NCI-H1930 (cell line): Measurements from ENCODE around the gene NRIP2.
"Not testable (repeated sequence)": the region's sequence is repeated elsewhere in the genome, so short reads cannot be mapped to it uniquely, and the experiment has no call there.

Experiments
- DNase-seq, 2 experiments: peaks; one replicate each; lab custom pipeline; 2025; lab: John Stamatoyannopoulos, UW

Gene NRIP2

GRCh38 chr12:2834581-2835491 is at the start of gene NRIP2:
TSS of gene NRIP2 (minus strand) at chr12:2835035. CDS start at chr12:2834983, 52 bp downstream.
- no peak for DNase-seq

- no peak for DNase-seq
Measured at GRCh38 chr12:2879853-2880252, 45.0 kb upstream of the NRIP2 start.

GRCh38 chr12:2877953-2878732 is 43.3 kb upstream of the NRIP2 start:
- no peak for DNase-seq

GRCh38 chr12:2877047-2877952 is 42.5 kb upstream of the NRIP2 start, which contains the start of the genes FOXM1 and RHNO1:
TSS of gene FOXM1 (minus strand) at chr12:2877174. CDS start at chr12:2874478, 2,696 bp downstream.
TSS of gene RHNO1 (plus strand) at chr12:2877223. CDS start at chr12:2885367, 8,144 bp downstream.
- DNase-seq = peak; percentile 75 to 91

- DNase-seq = no peak
Measured at GRCh38 chr12:2876431-2877046, 41.7 kb upstream of the NRIP2 start.

- DNase-seq = not testable (repeated sequence)
Measured at GRCh38 chr12:2868986-2869632, 34.3 kb upstream of the NRIP2 start.

GRCh38 chr12:2864198-2864597 is 29.4 kb upstream of the NRIP2 start:
- no peak for DNase-seq

GRCh38 chr12:2863402-2863801 is 28.6 kb upstream of the NRIP2 start:
- not testable (repeated sequence) for DNase-seq

GRCh38 chr12:2862876-2863275 is 28.0 kb upstream of the NRIP2 start:
- no peak for DNase-seq

GRCh38 chr12:2860170-2860569 is 25.3 kb upstream of the NRIP2 start:
- DNase-seq = no peak

- DNase-seq = no peak
Measured at GRCh38 chr12:2858944-2859421, 24.1 kb upstream of the NRIP2 start.

GRCh38 chr12:2858334-2858733 is 23.5 kb upstream of the NRIP2 start:
- DNase-seq = no peak

GRCh38 chr12:2857576-2857975 is 22.7 kb upstream of the NRIP2 start:
- DNase-seq = no peak

GRCh38 chr12:2857021-2857431 is 22.2 kb upstream of the NRIP2 start, which contains the start of gene TEX52:
TSS of gene TEX52 (minus strand) at chr12:2857039. CDS start at chr12:2857026, 13 bp downstream.
- DNase-seq = no peak

- no peak for DNase-seq
Measured at GRCh38 chr12:2856051-2856450, 21.2 kb upstream of the NRIP2 start.

- DNase-seq = no peak
Measured at GRCh38 chr12:2855546-2855945, 20.7 kb upstream of the NRIP2 start.

GRCh38 chr12:2854669-2855453 is 20.0 kb upstream of the NRIP2 start:
- no peak for DNase-seq

GRCh38 chr12:2853626-2854025 is 18.8 kb upstream of the NRIP2 start:
- peak; percentile 37 to 46 for DNase-seq

GRCh38 chr12:2851931-2852330 is 17.1 kb upstream of the NRIP2 start:
- no peak for DNase-seq

GRCh38 chr12:2845280-2845679 is 10.4 kb upstream of the NRIP2 start:
- DNase-seq = no peak
